Kidney (tissue), 14 donors: ENCODE data around the gene TGM6. TPM values are rescaled to one million over a fixed set of nuclear protein-coding genes. Genes with fewer than 3 reads are reported as not detected.

ENCODE experiments used
- DNase-seq, 5 donors: peaks; one replicate each; pipeline ENCODE4 v3.0.0-alpha.2; 2013 to 2020
- FAIRE-seq: peaks from 2 replicates; lab custom pipeline; 2012; peaks lifted over from hg19 to GRCh38; lab: Jason Lieb, UNC
- H3K27ac ChIP-seq, 2 donors: one replicate each; pipeline ENCODE4 v1.7.0; 2013; ENCODE audit warnings: low read depth in 2 of 2, low read length in 2 of 2, inconsistent platforms in 1 of 2
- H3K27me3 ChIP-seq: one replicate; pipeline ENCODE4 v1.7.1; 2013; ENCODE audit warnings: low read length, inconsistent platforms; ENCODE audit not compliant: control insufficient read depth, insufficient read depth
- H3K36me3 ChIP-seq, 3 donors: one replicate each; pipeline versions ENCODE4 v1.7.0 to v1.7.1; 2013; ENCODE audit warnings: low read length in 3 of 3, control low read depth in 1 of 3, inconsistent platforms in 1 of 3; ENCODE audit not compliant: insufficient read depth in 3 of 3, control insufficient read depth in 2 of 3
- H3K4me1 ChIP-seq, 3 donors: one replicate each; pipeline versions ENCODE4 v1.7.0 to v1.7.1; 2013; ENCODE audit warnings: low read length in 3 of 3, inconsistent platforms in 1 of 3, low read depth in 1 of 3; ENCODE audit not compliant: control insufficient read depth in 2 of 3, insufficient read depth in 2 of 3
- H3K4me3 ChIP-seq, 3 donors: one replicate each; pipeline versions ENCODE4 v1.7.0 to v1.8.1; 2013; ENCODE audit warnings: low read length in 3 of 3, control low read depth in 1 of 3, inconsistent platforms in 1 of 3
- H3K9ac ChIP-seq, 3 donors: one replicate each; pipeline versions ENCODE4 v1.7.0 to v1.7.1; 2013; ENCODE audit warnings: low read length in 3 of 3, control low read depth in 1 of 3, inconsistent platforms in 1 of 3
- H3K9me3 ChIP-seq, 3 donors: one replicate each; pipeline versions ENCODE4 v1.7.0 to v1.7.1; 2013; ENCODE audit warnings: low read length in 3 of 3, control low read depth in 1 of 3, inconsistent platforms in 1 of 3; ENCODE audit not compliant: control insufficient read depth in 2 of 3, insufficient read depth in 1 of 3
- intact Hi-C: fragments of 100-400 bp; cut with DNase I; formaldehyde crosslinking; loops from one replicate; pipeline ENCODE4 v1.11.1; 2022
- polyA plus RNA-seq: library from polyadenylated mRNA; stranded (reverse); fragments of 350-450 nt; fragmentation: Illumina TruSeq; extraction: RNeasy Lipid Tissue Mini Kit (QIAGEN cat#74804); gene quantifications from one replicate; pipeline ENCODE4 v1.2.3, GENCODE V29; 2014; ENCODE audit warnings: low read depth, low replicate concordance; ENCODE audit not compliant: insufficient read depth
- total RNA-seq: library from RNA; stranded (reverse); fragmentation: NEBNext Ultra II Directional; extraction: Animal tissue kit (Norgen Biotek cat#: 25700); gene quantifications from one replicate; pipeline ENCODE4 v1.2.1, GENCODE V29; 2021
- TF ChIP-seq, protein P1 (sequence below): IDR thresholded peaks from 3 replicates; pipeline ENCODE4 v1.5.1; 2012; ENCODE audit warnings: mild to moderate bottlenecking, moderate library complexity, borderline replicate concordance; ENCODE audit not compliant: insufficient read depth; ENCODE audit errors: extremely low read depth
- donor health status: control.
- donor health status: control.
- donor health status: control.
- donor health status: control.
- donor health status: control.
- donor health status: DM: yes; HTN: yes; CAD: no.
- donor health status: Normal renal cell carcinoma (clear cell type).

TGM6 gene
- total and polyA plus RNA-seq, 2 donors from 2014 or later, result not detected

DNA sequence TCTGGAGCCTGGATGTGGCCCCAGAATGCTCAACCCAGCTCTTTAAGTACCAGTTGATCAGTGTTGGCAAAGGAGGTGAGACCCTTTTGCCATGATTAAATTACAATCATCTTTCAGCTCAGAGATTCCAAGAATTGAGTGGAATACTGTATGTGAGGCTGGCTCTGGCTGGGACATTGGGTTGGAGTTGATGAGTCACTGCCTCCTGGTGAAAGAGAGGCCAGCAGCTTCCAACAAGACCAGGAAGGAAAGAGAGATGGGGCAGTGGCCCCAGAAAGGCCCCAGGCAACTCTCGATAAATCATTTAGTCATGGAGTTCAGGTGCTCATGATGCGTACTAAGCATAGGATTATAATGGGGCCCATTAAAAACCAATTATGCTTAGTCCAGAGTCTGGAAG lies 2.1 kb downstream of the TGM6 start:
- intact Hi-C loops, result no loop called here
- peaks cover 0 to 4% (median 0%) of the 10 kb centered on the region in 3 donors for H3K9me3 ChIP-seq
- H3K4me3 ChIP-seq, result no peak overlapping the region
- no peaks in the 10 kb centered on the region for H3K4me1 ChIP-seq
- TF ChIP-seq, protein P1, sequence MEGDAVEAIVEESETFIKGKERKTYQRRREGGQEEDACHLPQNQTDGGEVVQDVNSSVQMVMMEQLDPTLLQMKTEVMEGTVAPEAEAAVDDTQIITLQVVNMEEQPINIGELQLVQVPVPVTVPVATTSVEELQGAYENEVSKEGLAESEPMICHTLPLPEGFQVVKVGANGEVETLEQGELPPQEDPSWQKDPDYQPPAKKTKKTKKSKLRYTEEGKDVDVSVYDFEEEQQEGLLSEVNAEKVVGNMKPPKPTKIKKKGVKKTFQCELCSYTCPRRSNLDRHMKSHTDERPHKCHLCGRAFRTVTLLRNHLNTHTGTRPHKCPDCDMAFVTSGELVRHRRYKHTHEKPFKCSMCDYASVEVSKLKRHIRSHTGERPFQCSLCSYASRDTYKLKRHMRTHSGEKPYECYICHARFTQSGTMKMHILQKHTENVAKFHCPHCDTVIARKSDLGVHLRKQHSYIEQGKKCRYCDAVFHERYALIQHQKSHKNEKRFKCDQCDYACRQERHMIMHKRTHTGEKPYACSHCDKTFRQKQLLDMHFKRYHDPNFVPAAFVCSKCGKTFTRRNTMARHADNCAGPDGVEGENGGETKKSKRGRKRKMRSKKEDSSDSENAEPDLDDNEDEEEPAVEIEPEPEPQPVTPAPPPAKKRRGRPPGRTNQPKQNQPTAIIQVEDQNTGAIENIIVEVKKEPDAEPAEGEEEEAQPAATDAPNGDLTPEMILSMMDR, result no peak
- H3K9ac ChIP-seq, result no peak overlapping the region
- H3K36me3 ChIP-seq, result no peaks in the 10 kb centered on the region
- FAIRE-seq (no peak), DNase-seq (no peak)
- no peak overlapping the region for H3K27ac ChIP-seq
- H3K27me3 ChIP-seq, result no peaks in the 10 kb centered on the region

DNA sequence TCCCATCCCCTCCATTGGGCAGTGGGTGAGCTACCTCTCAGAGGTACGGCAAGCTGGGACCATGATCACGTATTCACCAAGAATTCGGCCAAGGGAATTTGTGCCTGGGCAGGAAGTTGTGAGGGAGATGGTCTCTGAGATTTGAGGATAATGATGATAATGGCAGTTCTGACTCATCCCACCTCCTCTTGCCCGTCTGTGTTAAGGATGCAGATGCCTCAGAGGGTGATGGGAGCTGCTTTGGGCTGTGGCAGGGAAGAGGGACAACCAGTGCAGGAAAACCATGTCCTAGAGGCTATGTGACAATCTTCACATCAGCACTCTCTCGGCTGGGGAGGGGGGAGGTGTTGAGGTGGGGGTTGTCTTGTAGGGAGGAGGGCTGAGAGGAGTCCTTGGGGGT lies 4.3 kb downstream of the TGM6 start:
- no peak for DNase-seq
- Histone ChIP-seq H3K9me3 (peaks cover 0 to 12% (median 0%) of the 10 kb centered on the region in 3 donors), H3K27ac (no peak overlapping the region), H3K4me3 (no peak overlapping the region), H3K27me3 (no peaks in the 10 kb centered on the region), H3K36me3 (no peaks in the 10 kb centered on the region), H3K4me1 (no peaks in the 10 kb centered on the region), H3K9ac (no peak overlapping the region)
- intact Hi-C loops, result no loop called here
- TF ChIP-seq, protein P1, result no peak
- no peak for FAIRE-seq

DNA sequence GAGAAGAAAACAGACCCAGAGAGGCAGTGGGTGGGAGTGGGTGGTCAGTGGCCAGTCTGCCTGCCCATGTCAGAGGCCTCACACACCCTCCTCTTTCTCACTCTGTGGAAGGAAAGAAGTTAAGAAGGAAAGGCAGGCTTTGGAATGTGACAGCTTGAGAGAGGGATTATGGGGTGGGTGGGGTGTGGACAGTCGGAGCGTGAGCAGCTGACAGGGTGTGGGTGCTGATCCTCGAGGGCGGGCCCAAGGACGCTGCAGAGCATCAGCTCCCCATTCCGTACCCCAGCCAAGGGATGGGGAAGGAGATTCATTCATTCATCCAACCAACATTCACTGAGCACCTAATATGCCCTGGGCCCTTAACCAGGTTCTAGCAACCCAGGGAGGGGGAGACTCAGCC lies 4.8 kb downstream of the TGM6 start:
- intact Hi-C loops, result no loop called here
- no peak overlapping the region for H3K9ac ChIP-seq
- no peaks in the 10 kb centered on the region for H3K36me3 ChIP-seq
- TF ChIP-seq, protein P1, result no peak
- no peaks in the 10 kb centered on the region for H3K27me3 ChIP-seq
- H3K4me1 ChIP-seq, result no peaks in the 10 kb centered on the region
- FAIRE-seq, result no peak
- H3K27ac ChIP-seq, result no peak overlapping the region
- peaks cover 0 to 12% (median 0%) of the 10 kb centered on the region in 3 donors for H3K9me3 ChIP-seq
- no peak for DNase-seq
- H3K4me3 ChIP-seq, result no peak overlapping the region
